Measurements from ENCODE around the gene FAAH.

The FAAH gene

GRCh38 chr1:46453449-46453848, 59.3 kb downstream of the FAAH start:
- H3K36me3 ChIP-seq (ENCODE audit: control insufficient read depth, insufficient read depth, low read length) = no peaks in the 10 kb centered on the region
- peaks cover 1% of the 10 kb centered on the region for H3K27me3 ChIP-seq (replicated peaks; ENCODE audit: control insufficient read depth, insufficient read depth, low read length)
- no peak for TF ChIP-seq CTCF (IDR thresholded peaks at IDR 0.05; ENCODE audit: insufficient read depth, low read length, poor library complexity, severe bottlenecking)
- H3K4me3 ChIP-seq (replicated peaks; ENCODE audit: low read depth, low read length) = no peak overlapping the region
- DNase-seq (ENCODE audit: extremely low read depth, insufficient read length) = no peak

GRCh38 chr1:46455951-46456350, 61.8 kb downstream of the FAAH start:
- Histone ChIP-seq H3K27me3 (replicated peaks; ENCODE audit: control insufficient read depth, insufficient read depth, low read length) (peaks cover 3% of the 10 kb centered on the region; the same call in 1 of the 2 replicates), H3K36me3 (ENCODE audit: control insufficient read depth, insufficient read depth, low read length) (no peaks in the 10 kb centered on the region), H3K4me3 (replicated peaks; ENCODE audit: low read depth, low read length) (no peak overlapping the region)
- TF ChIP-seq CTCF (IDR thresholded peaks at IDR 0.05; ENCODE audit: insufficient read depth, low read length, poor library complexity, severe bottlenecking) = no peak
- no peak for DNase-seq (ENCODE audit: extremely low read depth, insufficient read length)

GRCh38 chr1:46456411-46456963, 62.4 kb downstream of the FAAH start:
- DNase-seq (ENCODE audit: extremely low read depth, insufficient read length) = no peak
- Histone ChIP-seq H3K4me3 (replicated peaks; ENCODE audit: low read depth, low read length) (no peak overlapping the region), H3K27me3 (replicated peaks; ENCODE audit: control insufficient read depth, insufficient read depth, low read length) (peaks cover 3% of the 10 kb centered on the region; the same call in 1 of the 2 replicates), H3K36me3 (ENCODE audit: control insufficient read depth, insufficient read depth, low read length) (no peaks in the 10 kb centered on the region)
- TF ChIP-seq CTCF (IDR thresholded peaks at IDR 0.05; ENCODE audit: insufficient read depth, low read length, poor library complexity, severe bottlenecking) = no peak

- Histone ChIP-seq H3K4me3 (replicated peaks; ENCODE audit: low read depth, low read length) (no peak overlapping the region), H3K27me3 (replicated peaks; ENCODE audit: control insufficient read depth, insufficient read depth, low read length) (peaks cover 3% of the 10 kb centered on the region), H3K36me3 (ENCODE audit: control insufficient read depth, insufficient read depth, low read length) (no peaks in the 10 kb centered on the region)
- no peak for DNase-seq (ENCODE audit: extremely low read depth, insufficient read length)
- no peak for TF ChIP-seq CTCF (IDR thresholded peaks at IDR 0.05; ENCODE audit: insufficient read depth, low read length, poor library complexity, severe bottlenecking)
These were observed 63.1 kb downstream of the FAAH start for GRCh38 chr1:46457178-46457577.

- peaks cover 3% of the 10 kb centered on the region for H3K27me3 ChIP-seq (replicated peaks; ENCODE audit: control insufficient read depth, insufficient read depth, low read length)
- no peak for TF ChIP-seq CTCF (IDR thresholded peaks at IDR 0.05; ENCODE audit: insufficient read depth, low read length, poor library complexity, severe bottlenecking)
- no peak overlapping the region for H3K4me3 ChIP-seq (replicated peaks; ENCODE audit: low read depth, low read length)
- H3K36me3 ChIP-seq (ENCODE audit: control insufficient read depth, insufficient read depth, low read length) = no peaks in the 10 kb centered on the region
- no peak for DNase-seq (ENCODE audit: extremely low read depth, insufficient read length)
These were observed 64.1 kb downstream of the FAAH start for GRCh38 chr1:46458190-46458589.

GRCh38 chr1:46458846-46459245, 64.7 kb downstream of the FAAH start:
- no peaks in the 10 kb centered on the region for H3K36me3 ChIP-seq (ENCODE audit: control insufficient read depth, insufficient read depth, low read length)
- H3K27me3 ChIP-seq (replicated peaks; ENCODE audit: control insufficient read depth, insufficient read depth, low read length) = peaks cover 1% of the 10 kb centered on the region
- no peak for TF ChIP-seq CTCF (IDR thresholded peaks at IDR 0.05; ENCODE audit: insufficient read depth, low read length, poor library complexity, severe bottlenecking)
- no peak for DNase-seq (ENCODE audit: extremely low read depth, insufficient read length)
- H3K4me3 ChIP-seq (replicated peaks; ENCODE audit: low read depth, low read length) = no peak overlapping the region
